ENCODE results near the gene TOMM5. TPM values are rescaled to one million over a fixed set of nuclear protein-coding genes. Genes with fewer than 3 reads are reported as not detected.

Gene TOMM5
- 100 to 1,000 TPM in 2 of 4 donors, 10 to 100 TPM in 2; 75.3 to 137 (median 93.3) TPM for total RNA-seq

DNA sequence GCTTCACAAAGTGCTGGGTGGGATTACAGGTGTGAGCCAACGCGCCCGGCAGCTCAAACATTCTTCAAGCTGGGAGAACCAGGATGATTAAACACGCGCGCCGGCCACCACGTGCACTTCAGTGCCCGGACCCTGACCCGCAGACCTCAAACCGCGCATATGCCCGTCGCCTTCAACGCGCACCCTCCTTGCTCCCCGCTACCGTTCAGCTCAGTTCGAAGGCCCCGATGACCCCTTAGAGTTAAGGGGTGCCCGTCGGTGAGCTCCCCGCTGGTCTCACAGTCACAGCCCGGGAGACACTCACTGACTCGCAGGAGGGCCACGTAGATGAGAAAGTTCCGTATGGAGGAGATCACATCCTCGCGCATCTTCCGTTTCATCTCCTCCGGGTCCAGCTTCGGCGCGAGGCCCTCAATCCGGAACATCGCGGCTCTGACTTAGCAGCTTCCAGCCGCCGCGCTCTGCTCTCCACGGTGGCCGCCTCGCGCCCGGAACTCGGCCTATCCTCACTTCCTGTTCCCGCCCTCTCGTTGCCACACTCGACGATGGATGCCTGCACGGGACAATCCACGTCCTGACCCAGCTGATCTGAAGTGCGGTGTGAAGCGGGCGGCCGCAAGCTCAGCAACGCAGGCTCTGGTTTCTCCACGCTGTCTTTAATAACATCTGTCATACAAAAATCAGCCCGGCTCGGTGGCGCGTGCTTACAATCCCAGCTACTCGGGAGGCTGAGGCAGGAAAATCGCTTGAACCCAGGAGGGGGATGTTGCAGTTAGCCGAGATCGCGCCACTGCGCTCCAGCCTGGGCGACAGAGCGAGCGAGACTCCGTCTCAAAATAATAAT lies at the start of gene TOMM5:
Gene TOMM5, minus strand, starts transcription at position 490 of the 844 bp plus-strand sequence. Its CDS starts 65 bp downstream, at position 425.
- Histone ChIP-seq H3K4me1 (peaks cover 22 to 29% of the 10 kb centered on the region in 2 donors), H3K27ac (peak within 1 kb of the TSS; percentile 89 to 94 (median 92)), H3K36me3 (peaks cover 0 to 18% of the 10 kb centered on the region in 2 donors), H3K4me3 (peak within 1 kb of the TSS; percentile 88 to 98 (median 92)), H3K9me3 (no peaks in the 10 kb centered on the region), H3K27me3 (no peaks in the 10 kb centered on the region)
- peak; percentile 92 to 95 for ATAC-seq
- peak; percentile 88 to 95 for TF ChIP-seq POLR2A (IDR thresholded peaks at IDR 0.05)
- TF ChIP-seq, protein P1, sequence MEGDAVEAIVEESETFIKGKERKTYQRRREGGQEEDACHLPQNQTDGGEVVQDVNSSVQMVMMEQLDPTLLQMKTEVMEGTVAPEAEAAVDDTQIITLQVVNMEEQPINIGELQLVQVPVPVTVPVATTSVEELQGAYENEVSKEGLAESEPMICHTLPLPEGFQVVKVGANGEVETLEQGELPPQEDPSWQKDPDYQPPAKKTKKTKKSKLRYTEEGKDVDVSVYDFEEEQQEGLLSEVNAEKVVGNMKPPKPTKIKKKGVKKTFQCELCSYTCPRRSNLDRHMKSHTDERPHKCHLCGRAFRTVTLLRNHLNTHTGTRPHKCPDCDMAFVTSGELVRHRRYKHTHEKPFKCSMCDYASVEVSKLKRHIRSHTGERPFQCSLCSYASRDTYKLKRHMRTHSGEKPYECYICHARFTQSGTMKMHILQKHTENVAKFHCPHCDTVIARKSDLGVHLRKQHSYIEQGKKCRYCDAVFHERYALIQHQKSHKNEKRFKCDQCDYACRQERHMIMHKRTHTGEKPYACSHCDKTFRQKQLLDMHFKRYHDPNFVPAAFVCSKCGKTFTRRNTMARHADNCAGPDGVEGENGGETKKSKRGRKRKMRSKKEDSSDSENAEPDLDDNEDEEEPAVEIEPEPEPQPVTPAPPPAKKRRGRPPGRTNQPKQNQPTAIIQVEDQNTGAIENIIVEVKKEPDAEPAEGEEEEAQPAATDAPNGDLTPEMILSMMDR (IDR thresholded peaks at IDR 0.05 in 4 of 5, conservative IDR thresholded peaks at IDR 0.05 in 1 of 5) = peak in 1 of 5 experiments; percentile 26
- peak; percentile 92 for DNase-seq
- in situ Hi-C loops (cut with MboI; ENCODE audit: low sequenced_read_pairs in 4 of 4) = loop anchor here (10.0 to 25.0 kb wide), 7 partner anchors 82 to 795 kb away; partner anchors contain the start of genes EXOSC3 (in 3 of the 4), ALDH1B1 (in 1 of the 4), SHB (in 1 of the 4) and SLC25A51 (in 1 of the 4)
- intact Hi-C loops (cut with DNase I; ENCODE audit: low total_unique reads) = loop anchor here (2.0 to 5.0 kb wide), 3 partner anchors 16 to 795 kb away; partner anchors contain the start of genes FBXO10 and GRHPR

DNA sequence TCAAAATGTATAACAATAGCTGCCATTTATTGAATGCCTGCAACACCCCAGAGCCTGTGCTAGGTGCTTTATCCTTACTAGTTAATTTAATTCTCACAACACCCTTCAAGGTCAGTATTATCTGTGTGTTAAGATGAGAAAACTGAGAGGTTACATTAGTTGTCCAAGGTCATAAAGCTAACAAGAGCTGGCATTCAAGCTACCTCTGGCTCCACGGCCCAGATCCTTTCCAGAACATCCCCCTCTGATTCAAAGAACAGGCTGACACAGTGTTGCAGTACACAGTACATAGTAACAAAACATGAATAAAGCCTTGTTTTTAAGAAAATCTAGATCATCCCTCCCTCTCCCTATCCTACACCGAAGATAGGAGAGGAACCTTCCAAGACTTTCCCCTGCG lies 48.9 kb upstream of the TOMM5 start:
- Histone ChIP-seq H3K4me3 (no peak overlapping the region), H3K9me3 (no peaks in the 10 kb centered on the region), H3K4me1 (peaks cover 15 to 16% of the 10 kb centered on the region in 2 donors), H3K27me3 (no peaks in the 10 kb centered on the region), H3K27ac (no peak overlapping the region), H3K36me3 (no peaks in the 10 kb centered on the region)
- in situ Hi-C loops (cut with MboI; ENCODE audit: low sequenced_read_pairs in 4 of 4) (no loop called here), intact Hi-C loops (cut with DNase I; ENCODE audit: low total_unique reads) (no loop called here)
- no peak for TF ChIP-seq POLR2A (IDR thresholded peaks at IDR 0.05)
- TF ChIP-seq, protein P1 (IDR thresholded peaks at IDR 0.05 in 4 of 5, conservative IDR thresholded peaks at IDR 0.05 in 1 of 5) = no peak
- DNase-seq (no peak), ATAC-seq (no peak)

DNA sequence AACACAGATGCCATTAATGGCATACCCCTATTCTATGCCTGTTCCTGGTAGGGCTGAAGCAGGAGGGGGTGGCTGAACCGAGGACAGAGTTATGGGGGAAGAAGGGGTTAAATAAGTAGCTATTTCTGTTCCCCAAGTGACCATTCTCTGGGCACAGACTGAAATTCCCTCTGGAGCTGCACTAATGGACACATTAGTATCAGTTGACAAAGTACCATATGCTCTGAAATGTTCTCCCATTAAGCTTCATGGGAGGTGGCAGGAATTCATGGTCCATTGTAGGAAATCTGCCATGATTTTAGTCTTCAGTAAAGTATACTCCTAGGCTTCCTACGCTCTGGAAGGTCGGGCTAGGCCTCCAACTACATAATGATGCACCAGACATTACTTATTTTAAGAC lies 47.8 kb upstream of the TOMM5 start:
- Histone ChIP-seq H3K27me3 (no peaks in the 10 kb centered on the region), H3K27ac (peak overlapping the region in 3 of 4 donors; percentile 4 to 65 (median 59)), H3K36me3 (no peaks in the 10 kb centered on the region), H3K4me1 (peaks cover 6 to 12% of the 10 kb centered on the region in 2 donors), H3K9me3 (no peaks in the 10 kb centered on the region), H3K4me3 (no peak overlapping the region)
- ATAC-seq (no peak), DNase-seq (no peak)
- no peak for TF ChIP-seq POLR2A (IDR thresholded peaks at IDR 0.05)
- TF ChIP-seq, protein P1 (IDR thresholded peaks at IDR 0.05 in 4 of 5, conservative IDR thresholded peaks at IDR 0.05 in 1 of 5) = no peak
- intact Hi-C loops (cut with DNase I; ENCODE audit: low total_unique reads) (no loop called here), in situ Hi-C loops (cut with MboI; ENCODE audit: low sequenced_read_pairs in 4 of 4) (no loop called here)

DNA sequence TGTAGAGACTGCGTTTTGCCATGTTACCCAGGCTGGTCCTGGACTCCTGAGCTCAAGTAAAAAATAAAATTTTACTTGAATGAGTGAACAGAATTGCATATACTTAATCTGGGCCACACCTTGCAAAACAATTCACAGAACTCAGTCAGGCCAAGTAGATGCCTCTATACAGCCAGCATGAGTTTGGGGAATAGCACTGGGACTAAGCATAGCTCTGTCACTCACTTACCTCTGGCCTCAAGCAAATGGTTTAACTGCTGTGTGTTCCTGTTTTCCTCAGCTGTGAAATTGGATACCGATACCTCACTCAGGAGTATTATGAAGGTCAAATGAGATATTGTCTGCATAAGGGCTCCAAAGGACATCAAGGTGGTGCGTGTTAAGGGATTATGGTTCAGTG lies 47.4 kb upstream of the TOMM5 start:
- no peak for DNase-seq
- Histone ChIP-seq H3K4me3 (no peak overlapping the region), H3K27ac (peak overlapping the region in 3 of 4 donors; percentile 4 to 65 (median 59)), H3K4me1 (peaks cover 5 to 12% of the 10 kb centered on the region in 2 donors), H3K36me3 (no peaks in the 10 kb centered on the region), H3K9me3 (no peaks in the 10 kb centered on the region), H3K27me3 (no peaks in the 10 kb centered on the region)
- ATAC-seq = peak; percentile 64 to 80
- in situ Hi-C loops (cut with MboI; ENCODE audit: low sequenced_read_pairs in 4 of 4) (no loop called here), intact Hi-C loops (cut with DNase I; ENCODE audit: low total_unique reads) (no loop called here)
- TF ChIP-seq POLR2A (IDR thresholded peaks at IDR 0.05) = no peak
- TF ChIP-seq, protein P1 (IDR thresholded peaks at IDR 0.05 in 4 of 5, conservative IDR thresholded peaks at IDR 0.05 in 1 of 5) = no peak
